Endothelial cell of umbilical vein (primary cell): Measurements from ENCODE around the gene MMP25. TPM values are rescaled to one million over a fixed set of nuclear protein-coding genes. Genes with fewer than 3 reads are reported as not detected.
"Not testable (repeated sequence)": the region's sequence is repeated elsewhere in the genome, so short reads cannot be mapped to it uniquely, and the experiment has no call there.

ENCODE experiments used
- BruUV-seq: library from RNA; stranded (reverse); fragments of 400-500 nt; replicated peaks from 2 replicates; lab custom pipeline; 2021; lab: Mats Ljungman, UMichigan
- CTCF ChIA-PET: fragments of 300-600, 350-600 bp; sonication (Branson Sonifier 250); formaldehyde crosslinking; loops from one replicate; lab custom pipeline; 2021; ENCODE audit warnings: antibody characterized with exemption, inconsistent platforms; lab: Charles Lee
- POLR2A ChIA-PET: fragments of 300-600, 350-600 bp; sonication (Branson Sonifier 250); formaldehyde crosslinking; loops from one replicate; lab custom pipeline; 2021; ENCODE audit warnings: antibody characterized with exemption, inconsistent platforms; lab: Charles Lee
- DNase-seq: peaks from one replicate; pipeline ENCODE4 v3.0.0-alpha.2; 2011; ENCODE audit warnings: low read depth, low spot score
- FAIRE-seq: peaks from 2 replicates; lab custom pipeline; 2011; peaks lifted over from hg19 to GRCh38; lab: Jason Lieb, UNC
- H2AFZ ChIP-seq: 2 replicates; pipeline ENCODE4 v1.6.0; 2012; ENCODE audit warnings: low read depth, low read length, control low read depth, inconsistent platforms
- H3K27ac ChIP-seq: 2 replicates; pipeline ENCODE4 v1.5.1; 2011; ENCODE audit warnings: low read depth, mild to moderate bottlenecking, control low read depth, low read length, moderate library complexity; ENCODE audit not compliant: insufficient read depth
- H3K27me3 ChIP-seq, 2 experiments: 2 replicates each; pipeline versions ENCODE4 v1.6.0 to v1.6.1; 2011; ENCODE audit warnings: low read length in 2 of 2, mixed read lengths in 1 of 2; ENCODE audit not compliant: control insufficient read depth in 2 of 2, insufficient read depth in 2 of 2
- H3K36me3 ChIP-seq, 2 experiments: 2 replicates in 1 of 2; 3 replicates in 1 of 2; pipeline ENCODE4 v1.5.1; 2011; ENCODE audit warnings: low read length in 2 of 2, mild to moderate bottlenecking in 1 of 2, moderate library complexity in 1 of 2; ENCODE audit not compliant: control insufficient read depth in 2 of 2, insufficient read depth in 2 of 2; ENCODE audit errors: extremely low read depth in 1 of 2
- H3K4me1 ChIP-seq: 3 replicates; pipeline ENCODE4 v1.5.1; 2011; ENCODE audit warnings: mild to moderate bottlenecking, low read length; ENCODE audit not compliant: control insufficient read depth, insufficient read depth; ENCODE audit errors: extremely low read depth
- H3K4me2 ChIP-seq: 2 replicates; pipeline ENCODE4 v1.6.1; 2011; ENCODE audit warnings: low read length, control low read depth, mixed read lengths; ENCODE audit not compliant: insufficient read depth
- H3K4me3 ChIP-seq, 3 experiments: fragments of 200-600 bp in 1 of 3; sonication (generic), shearing (Covaris generic) in 1 of 3; replicated peaks in 1 of 3; 2 replicates each; pipeline ENCODE4 v1.5.1; 2011 to 2016; ENCODE audit warnings: control low read depth in 3 of 3, low read length in 3 of 3, mild to moderate bottlenecking in 2 of 3, inconsistent platforms in 1 of 3, low read depth in 1 of 3, moderate library complexity in 1 of 3; ENCODE audit not compliant: insufficient read depth in 1 of 3
- H3K79me2 ChIP-seq: 2 replicates; pipeline ENCODE4 v1.6.0; 2012; ENCODE audit warnings: low read length, inconsistent platforms; ENCODE audit not compliant: control insufficient read depth, insufficient read depth
- H3K9ac ChIP-seq: replicated peaks from 2 replicates; pipeline ENCODE3; 2011; ENCODE audit warnings: low read length, control low read depth; ENCODE audit not compliant: insufficient read depth; ENCODE audit errors: extremely low read depth
- H3K9me1 ChIP-seq: replicated peaks from 3 replicates; pipeline ENCODE4 v1.6.0; 2011; ENCODE audit warnings: mild to moderate bottlenecking, low read length; ENCODE audit not compliant: control insufficient read depth, insufficient read depth; ENCODE audit errors: extremely low read depth
- H3K9me3 ChIP-seq: replicated peaks from 2 replicates; pipeline ENCODE4 v1.5.1; 2012; ENCODE audit warnings: low read length, inconsistent platforms; ENCODE audit not compliant: control insufficient read depth, insufficient read depth
- H4K20me1 ChIP-seq: replicated peaks from 2 replicates; pipeline ENCODE3; 2011; ENCODE audit warnings: mild to moderate bottlenecking, low read length; ENCODE audit not compliant: control insufficient read depth, insufficient read depth; ENCODE audit errors: extremely low read depth
- FOS ChIP-seq: IDR thresholded peaks from 2 replicates; pipeline ENCODE4 v1.6.1; 2011; ENCODE audit warnings: mild to moderate bottlenecking, low read length, moderate library complexity, borderline replicate concordance; ENCODE audit not compliant: insufficient read depth
- JUN ChIP-seq: IDR thresholded peaks from 2 replicates; pipeline ENCODE4 v1.6.1; 2011; ENCODE audit warnings: borderline replicate concordance, low read depth; ENCODE audit not compliant: insufficient read length, insufficient read depth
- MYC ChIP-seq: IDR thresholded peaks from one replicate; pipeline ENCODE4 v1.6.1; 2011; ENCODE audit warnings: mild to moderate bottlenecking, low read depth, low read length
- dilution Hi-C: fragments of 300-500 bp; cut with MboI; formaldehyde crosslinking; loops from one replicate; pipeline ENCODE4 v1.15.0; 2019; ENCODE audit warnings: low sequenced_read_pairs; ENCODE audit not compliant: extremely low pct_ligation_motif_present
- intact Hi-C: fragments of 100-400 bp; cut with micrococcal nuclease; formaldehyde crosslinking; loops from one replicate; pipeline ENCODE4 v1.10.0; 2022
- polyA plus RNA-seq, 4 experiments: library from polyadenylated mRNA; depleted of rRNA in 3 of 4; stranded (reverse) in 3 of 4; unstranded in 1 of 4; fragments of >200 nt; gene quantifications; 2 replicates each; pipeline versions ENCODE4 v1.2.1 to v1.2.3, GENCODE V29; 2011 to 2012; ENCODE audit warnings: missing spikeins in 1 of 4
- total RNA-seq: library from RNA; stranded (reverse); gene quantifications from 2 replicates; pipeline ENCODE4 v1.2.3, GENCODE V29; 2021

MMP25 gene
- total and polyA plus RNA-seq, 2 donors (not counting 3 experiments of a cell fraction or from before 2014, with no cell fraction given), result 0.08 to 0.35 TPM

DNA sequence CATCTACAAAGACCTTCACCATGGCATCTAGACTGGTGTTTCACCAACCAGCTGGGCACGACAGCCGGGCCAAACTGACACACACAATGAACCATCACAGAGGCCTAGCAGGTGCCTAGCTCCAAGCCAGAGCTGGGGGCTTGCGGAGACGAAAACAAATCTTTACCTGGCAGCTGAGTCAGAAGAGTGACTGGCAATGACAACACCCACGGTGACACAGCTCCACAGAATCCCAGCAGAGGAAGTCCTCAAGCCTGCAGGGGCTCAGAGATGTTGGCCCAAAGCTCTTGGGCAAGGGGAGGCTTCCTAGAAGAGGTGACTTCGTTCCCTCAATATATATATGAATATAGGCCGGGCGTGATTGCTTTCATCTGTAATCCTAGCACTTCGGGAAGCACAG is 5.1 kb downstream of the MMP25 start:
- no peak for DNase-seq
- Histone ChIP-seq H3K4me1 (no peaks in the 10 kb centered on the region), H3K4me2 (no peak overlapping the region), H3K79me2 (no peaks in the 10 kb centered on the region), H3K36me3 (no peaks in the 10 kb centered on the region), H3K9me1 (no peaks in the 10 kb centered on the region), H3K27me3 (peaks cover 16 to 22% of the 10 kb centered on the region in 2 experiments), H4K20me1 (no peaks in the 10 kb centered on the region), H3K27ac (no peak overlapping the region), H2AFZ (no peak overlapping the region), H3K9ac (no peak overlapping the region), H3K9me3 (no peaks in the 10 kb centered on the region), H3K4me3 (no peak overlapping the region)
- BruUV-seq, result no TSS peak
- ChIA-PET CTCF (interaction anchor here (1.2 to 14.7 kb wide), 2 partner anchors 20 to 78 kb away, joined by 3 to 200 read pairs; no protein-coding TSS in a partner anchor), POLR2A (no interaction called here)
- dilution Hi-C loops (no loop called here), intact Hi-C loops (no loop called here)
- no peak for TF ChIP-seq MYC
- TF ChIP-seq JUN, result no peak
- no peak for TF ChIP-seq FOS
- no peak for FAIRE-seq

DNA sequence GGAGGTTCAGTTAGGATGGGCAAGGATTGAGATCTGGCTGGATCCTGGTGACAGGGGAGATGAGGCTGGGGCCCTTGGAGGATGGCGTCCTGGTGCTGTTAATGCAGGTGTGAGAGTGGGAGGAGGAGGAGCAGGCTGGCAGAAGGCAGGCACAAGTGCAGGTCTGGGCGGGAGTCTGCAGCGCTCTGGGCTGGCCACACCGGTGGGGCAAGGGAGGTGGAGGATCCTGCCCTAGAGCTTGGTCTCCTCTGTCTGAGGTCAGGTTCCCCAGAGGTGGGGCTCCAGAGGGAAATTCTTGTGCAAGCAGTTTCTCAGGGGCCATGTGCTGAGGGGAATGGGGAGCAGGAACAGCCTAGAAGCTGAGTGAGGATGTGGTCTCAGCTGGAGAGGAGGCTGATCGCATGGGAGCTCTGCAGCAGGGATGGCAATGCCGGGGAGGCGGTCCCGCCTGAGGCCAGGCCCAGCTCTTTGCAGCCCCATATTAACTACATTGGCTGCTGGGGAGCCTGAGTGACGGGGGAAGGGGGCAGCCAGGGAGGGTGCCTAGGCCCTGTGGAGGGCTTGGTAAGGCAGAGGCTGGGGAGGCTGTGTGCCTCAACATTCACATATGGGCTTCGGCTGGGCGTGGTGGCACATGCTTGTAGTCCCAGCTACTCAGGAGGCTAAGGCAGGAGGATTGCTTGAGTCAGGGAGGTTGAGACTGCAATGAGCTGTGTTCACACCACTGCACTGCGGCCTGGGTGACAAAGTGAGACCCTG is 6.4 kb downstream of the MMP25 start:
- BruUV-seq, result not testable (repeated sequence)

DNA sequence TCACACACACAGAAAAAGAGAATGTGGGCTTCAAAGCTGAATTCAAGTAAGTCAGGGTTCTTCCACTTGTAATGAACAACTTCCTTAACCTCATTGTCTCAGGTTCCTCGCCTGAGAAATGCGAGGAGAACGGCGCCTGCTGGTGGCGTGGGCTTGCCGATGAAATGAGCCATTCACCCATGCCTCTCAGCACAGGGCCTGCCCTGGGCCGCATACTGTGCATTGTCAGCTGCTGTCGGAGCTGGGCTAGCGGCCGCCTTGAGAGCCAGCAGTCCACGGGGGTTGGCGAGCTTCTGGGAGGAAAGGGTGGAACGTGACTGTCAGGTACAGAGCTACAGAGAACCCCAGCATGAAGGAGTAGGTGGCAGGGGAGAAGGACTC is 7.0 kb downstream of the MMP25 start:
- H3K36me3 ChIP-seq, H3K79me2 ChIP-seq, CTCF ChIA-PET, POLR2A ChIA-PET, H3K27ac ChIP-seq, H3K9me1 ChIP-seq, H3K4me1 ChIP-seq, H3K27me3 ChIP-seq, intact Hi-C loops, H3K4me2 ChIP-seq, FAIRE-seq, DNase-seq, H4K20me1 ChIP-seq, dilution Hi-C loops, H3K9ac ChIP-seq, H2AFZ ChIP-seq, H3K9me3 ChIP-seq, H3K4me3 ChIP-seq: not testable (repeated sequence)
- BruUV-seq, result TSS peak; percentile 8

More for the DNA sequence above, 6.4 kb downstream of the MMP25 start:
- DNase-seq, CTCF ChIA-PET, H3K4me1 ChIP-seq, H3K36me3 ChIP-seq, H4K20me1 ChIP-seq, intact Hi-C loops, H2AFZ ChIP-seq, FAIRE-seq, dilution Hi-C loops, POLR2A ChIA-PET, H3K79me2 ChIP-seq, H3K9me3 ChIP-seq, H3K9ac ChIP-seq, H3K9me1 ChIP-seq, H3K4me2 ChIP-seq, H3K27ac ChIP-seq, H3K4me3 ChIP-seq, H3K27me3 ChIP-seq: not testable (repeated sequence)
